VCaP (cell line): ENCODE results near the gene XKR3.
"Not testable (repeated sequence)": the region's sequence is repeated elsewhere in the genome, so short reads cannot be mapped to it uniquely, and the experiment has no call there.

ENCODE experiments used
- H3K27ac ChIP-seq: fragments of 450-650 bp; 2 replicates; pipeline ENCODE4 v1.5.1; 2017
- TF ChIP-seq, protein P1 (sequence below): fragments of 450-650 bp; conservative IDR thresholded peaks from 2 replicates; pipeline ENCODE4 v1.5.1; 2017; ENCODE audit warnings: mild to moderate bottlenecking, moderate library complexity

XKR3 gene

DNA sequence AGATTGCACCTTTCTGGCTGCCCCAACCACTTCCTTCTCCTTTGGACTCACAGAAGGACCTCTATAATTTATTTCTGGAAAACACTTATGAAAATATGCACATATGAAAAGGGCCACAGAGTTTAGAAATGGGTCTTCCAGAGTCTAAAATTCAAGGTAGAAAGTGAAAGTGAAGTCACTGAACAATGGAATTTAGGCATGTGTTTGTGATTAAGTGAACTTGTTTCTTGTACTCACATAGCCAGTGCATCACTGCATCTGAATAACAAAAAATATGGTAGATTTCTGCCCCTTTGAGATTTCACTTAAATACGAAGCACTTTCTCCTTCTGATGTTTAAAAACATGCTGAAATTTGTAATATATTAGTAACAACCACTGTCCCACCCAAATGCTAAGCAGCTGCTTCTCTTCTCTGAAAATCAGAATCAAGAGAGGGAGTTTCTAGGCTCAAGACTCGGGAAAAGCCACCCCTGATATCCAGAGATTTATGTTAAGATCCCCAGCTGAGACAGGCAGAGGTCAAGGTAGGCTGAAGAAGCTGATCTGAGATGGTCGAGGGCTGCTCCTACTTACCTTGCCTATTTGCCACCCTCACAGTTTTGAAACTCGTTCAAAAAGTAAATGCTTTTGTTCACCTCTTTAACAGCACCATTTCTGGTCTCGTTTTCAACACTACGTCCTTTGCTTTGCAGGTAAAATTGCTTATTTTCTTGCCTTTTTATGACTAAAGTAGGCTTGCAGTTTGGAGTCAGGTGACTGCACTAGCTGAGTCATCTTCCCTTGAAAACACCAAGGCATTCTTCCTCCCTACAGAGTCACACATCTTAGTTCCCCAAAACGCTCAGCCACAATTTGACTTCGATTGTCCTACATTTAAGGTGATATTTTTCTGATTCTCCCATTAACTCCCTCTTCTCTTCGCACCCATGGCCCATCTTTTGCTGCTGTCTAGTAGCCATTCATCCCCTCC is at the start of gene XKR3:
XKR3 (minus strand) TSS at position 696 of the 972 bp plus-strand sequence. CDS start 17,338 bp downstream, outside the sequence.
- TF ChIP-seq, protein P1, sequence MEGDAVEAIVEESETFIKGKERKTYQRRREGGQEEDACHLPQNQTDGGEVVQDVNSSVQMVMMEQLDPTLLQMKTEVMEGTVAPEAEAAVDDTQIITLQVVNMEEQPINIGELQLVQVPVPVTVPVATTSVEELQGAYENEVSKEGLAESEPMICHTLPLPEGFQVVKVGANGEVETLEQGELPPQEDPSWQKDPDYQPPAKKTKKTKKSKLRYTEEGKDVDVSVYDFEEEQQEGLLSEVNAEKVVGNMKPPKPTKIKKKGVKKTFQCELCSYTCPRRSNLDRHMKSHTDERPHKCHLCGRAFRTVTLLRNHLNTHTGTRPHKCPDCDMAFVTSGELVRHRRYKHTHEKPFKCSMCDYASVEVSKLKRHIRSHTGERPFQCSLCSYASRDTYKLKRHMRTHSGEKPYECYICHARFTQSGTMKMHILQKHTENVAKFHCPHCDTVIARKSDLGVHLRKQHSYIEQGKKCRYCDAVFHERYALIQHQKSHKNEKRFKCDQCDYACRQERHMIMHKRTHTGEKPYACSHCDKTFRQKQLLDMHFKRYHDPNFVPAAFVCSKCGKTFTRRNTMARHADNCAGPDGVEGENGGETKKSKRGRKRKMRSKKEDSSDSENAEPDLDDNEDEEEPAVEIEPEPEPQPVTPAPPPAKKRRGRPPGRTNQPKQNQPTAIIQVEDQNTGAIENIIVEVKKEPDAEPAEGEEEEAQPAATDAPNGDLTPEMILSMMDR = no peak
- no peak within 1 kb of the TSS for H3K27ac ChIP-seq

DNA sequence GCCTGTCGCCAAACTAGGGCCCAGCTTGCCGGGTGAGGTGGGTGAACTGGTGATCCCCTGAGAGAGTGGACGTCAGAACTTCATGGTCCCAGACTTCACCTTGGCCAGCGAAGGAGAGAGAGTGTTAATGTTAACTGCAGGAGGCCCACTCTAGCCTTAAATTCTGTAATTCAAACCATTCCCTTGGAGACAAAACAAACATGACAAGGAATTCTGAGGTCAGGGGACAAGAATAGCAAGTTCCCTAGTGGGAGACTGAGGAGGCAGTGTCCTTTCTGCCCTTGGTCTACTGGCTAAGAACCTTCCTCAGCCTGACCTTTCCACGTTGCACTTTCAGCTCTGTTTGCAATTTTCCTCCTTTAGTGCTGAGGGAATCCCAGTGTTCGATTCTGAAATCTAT is 44.4 kb upstream of the XKR3 start:
- not testable (repeated sequence) for H3K27ac ChIP-seq

DNA sequence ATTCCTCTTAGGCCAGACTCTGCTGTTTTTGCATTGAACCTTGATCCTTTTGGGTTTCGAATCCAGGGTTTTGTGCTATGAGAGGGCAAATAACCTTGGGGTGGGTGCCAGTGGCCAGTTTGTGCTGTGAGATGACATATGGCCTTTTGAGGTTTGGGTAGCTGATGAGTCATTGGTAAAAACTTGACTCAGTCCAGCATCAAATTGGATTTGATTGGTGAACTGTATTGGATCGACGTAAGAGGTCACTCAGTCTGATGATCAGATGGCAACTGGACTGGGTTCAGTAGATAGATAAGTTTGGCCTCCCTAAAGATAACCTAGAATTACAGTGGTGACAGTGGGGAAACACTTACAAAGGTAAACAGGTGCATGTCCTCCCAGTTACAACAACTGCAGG is 41.0 kb upstream of the XKR3 start:
- TF ChIP-seq, protein P1 = no peak
- H3K27ac ChIP-seq = no peak overlapping the region

DNA sequence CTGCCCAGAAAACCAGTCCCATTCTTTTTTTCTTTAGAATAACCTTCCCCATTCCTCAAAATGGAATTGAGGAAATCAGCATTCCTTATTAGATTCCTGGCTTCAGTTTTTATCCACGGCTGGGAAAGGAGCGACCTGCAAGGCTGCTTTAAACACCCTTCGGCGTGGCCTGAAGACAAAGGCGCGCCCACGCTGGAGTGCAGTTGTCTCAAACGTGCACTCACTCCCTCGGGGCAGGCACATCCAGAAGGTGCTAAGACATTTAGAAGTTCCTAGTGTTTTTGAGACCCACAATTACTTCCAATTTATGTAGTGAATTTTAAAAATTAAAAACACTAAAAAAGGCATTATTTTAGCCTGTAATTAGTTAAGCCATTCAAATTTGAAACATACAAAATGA is 31.6 kb upstream of the XKR3 start:
- H3K27ac ChIP-seq = not testable (repeated sequence)

DNA sequence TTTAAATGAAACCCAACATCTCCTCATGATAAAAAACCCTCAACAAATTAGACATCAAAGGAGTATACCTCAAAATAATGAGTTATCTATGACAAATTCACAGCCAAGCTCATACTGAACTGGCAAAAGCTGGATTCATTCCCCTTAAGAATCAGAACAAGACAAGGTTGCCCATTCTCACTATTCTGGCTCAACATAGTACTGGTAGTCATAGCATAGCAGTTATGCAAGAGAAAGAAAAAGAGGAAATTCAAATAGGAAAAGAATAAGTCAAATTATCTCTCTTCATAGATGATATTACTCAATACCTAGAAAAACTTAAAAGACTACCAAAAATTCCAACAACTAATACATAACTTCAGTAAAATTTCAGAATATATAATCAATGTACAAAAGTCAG is 29.4 kb upstream of the XKR3 start:
- TF ChIP-seq, protein P1 = no peak
- H3K27ac ChIP-seq = no peak overlapping the region

DNA sequence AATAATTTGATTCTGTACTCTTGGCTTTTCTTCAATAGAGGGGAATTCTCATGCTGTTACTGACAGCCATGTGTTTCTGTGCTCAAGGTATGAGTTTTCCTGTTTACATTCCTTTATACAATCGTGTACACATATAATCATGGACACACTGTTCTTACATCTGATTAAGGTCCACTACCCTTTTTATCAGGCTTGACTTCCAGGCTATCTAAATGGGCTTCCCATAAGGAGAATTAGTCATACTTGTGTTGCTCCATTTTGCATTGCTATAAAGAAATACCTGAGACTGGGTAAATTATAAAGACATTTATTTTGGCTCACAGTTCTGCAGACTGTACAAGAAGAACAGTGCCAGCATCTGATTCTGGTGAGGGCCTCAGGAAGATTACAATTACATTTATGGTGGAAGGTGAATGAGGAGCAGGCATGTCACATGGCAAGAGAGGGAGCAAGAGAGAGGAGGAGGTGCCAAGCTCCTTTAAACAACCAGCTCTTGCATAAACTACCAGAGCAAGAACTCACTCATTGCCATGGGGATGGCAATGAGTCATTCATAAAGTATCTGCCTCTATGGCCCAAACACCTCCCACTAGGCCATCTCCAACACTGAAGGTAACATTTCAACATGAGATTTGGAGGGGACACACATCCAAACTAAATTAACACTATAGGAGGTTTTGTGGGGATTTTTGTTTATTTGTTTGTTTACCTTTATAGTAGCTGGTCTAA is 26.2 kb upstream of the XKR3 start:
- H3K27ac ChIP-seq = not testable (repeated sequence)

DNA sequence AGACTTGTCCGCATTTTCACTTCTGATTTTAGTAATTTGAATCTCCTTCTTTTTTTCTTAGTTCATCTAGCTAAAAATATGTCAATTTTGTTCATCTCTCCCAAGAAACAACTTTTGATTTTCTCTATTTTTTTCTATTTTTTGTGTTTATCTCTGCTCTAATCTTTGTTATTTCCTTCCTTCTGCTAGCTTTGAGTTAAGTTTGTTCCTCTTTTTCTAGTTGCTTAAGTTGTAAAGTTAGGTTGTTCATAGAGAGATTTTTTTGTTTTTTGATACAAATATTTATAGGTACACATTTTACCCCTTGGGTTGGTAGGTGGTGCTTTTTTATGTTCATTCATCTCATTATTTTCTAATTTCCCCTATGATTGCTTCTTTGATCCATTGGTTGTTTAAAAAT is 22.1 kb upstream of the XKR3 start:
- H3K27ac ChIP-seq = no peak overlapping the region
- TF ChIP-seq, protein P1 = no peak

DNA sequence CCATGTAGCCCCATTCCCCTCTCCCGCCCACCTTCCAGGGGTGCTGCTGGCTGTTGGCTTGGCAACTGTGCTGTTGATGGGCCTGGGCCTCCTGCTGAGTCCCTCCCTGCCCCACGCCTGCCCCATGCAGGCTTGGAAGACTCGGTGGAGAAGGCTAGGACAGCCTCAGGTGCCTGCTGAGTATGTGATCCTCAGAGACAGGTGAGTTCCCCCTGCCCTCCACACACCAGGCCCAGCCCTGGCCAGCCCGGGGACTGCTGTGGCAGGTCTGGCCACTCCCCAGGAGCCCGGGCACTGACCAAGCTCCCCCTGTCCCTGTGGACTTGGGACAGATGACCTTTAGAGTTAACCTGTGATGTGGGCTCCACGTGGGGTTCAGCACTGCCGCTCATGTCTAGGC is 20.7 kb upstream of the XKR3 start:
- no peak overlapping the region for H3K27ac ChIP-seq

More for the DNA sequence above, 20.7 kb upstream of the XKR3 start:
- TF ChIP-seq, protein P1 = no peak
